ENCODE data around the gene COPS8. TPM values are rescaled to one million over a fixed set of nuclear protein-coding genes. Genes with fewer than 3 reads are reported as not detected.

Gene COPS8
- total and polyA plus RNA-seq, 2 of the 8 experiments (the other 6 are each of a cell fraction or from before 2014, with no cell fraction given) = 59.3 to 67.5 TPM

DNA sequence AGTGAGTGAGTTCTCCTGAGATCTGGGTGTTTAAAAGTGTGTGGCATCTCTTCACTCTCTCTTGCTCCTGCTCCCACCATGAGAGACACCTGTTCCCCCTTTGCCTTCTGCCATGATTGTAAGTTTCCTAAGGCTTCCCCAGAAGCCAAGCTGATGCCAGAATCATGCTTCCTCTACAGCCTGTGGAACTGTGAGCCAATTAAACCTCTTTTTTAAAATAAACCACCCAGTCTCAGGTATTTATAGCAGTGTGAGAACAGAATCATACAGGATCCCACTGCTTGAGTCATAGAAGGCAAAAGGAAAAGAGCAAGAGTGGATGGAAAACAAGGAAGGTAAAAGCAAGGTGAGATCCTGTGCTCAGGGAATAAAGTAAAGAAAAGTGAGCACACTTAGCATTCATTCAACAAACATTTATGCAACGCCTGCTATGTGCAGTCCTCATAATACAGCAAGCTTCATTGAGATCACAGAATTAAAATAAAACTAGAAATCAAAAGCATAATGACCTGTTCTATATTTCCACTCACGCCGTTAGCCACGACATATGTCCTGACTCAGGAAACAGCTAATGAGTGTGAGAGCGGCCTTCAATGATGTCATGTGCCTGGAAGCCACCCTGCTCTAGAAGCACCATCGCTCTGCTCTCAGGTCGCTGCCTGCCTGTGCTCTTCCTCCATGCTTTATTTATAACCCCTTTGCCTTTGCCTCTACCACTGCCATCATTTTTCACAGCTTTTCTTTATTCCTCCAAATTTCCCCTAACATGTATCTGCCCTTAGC is 11.3 kb upstream of the COPS8 start (continued):
- TF ChIP-seq SIN3A (conservative IDR thresholded peaks at IDR 0.05 in 1 of 2, IDR thresholded peaks at IDR 0.05 in 1 of 2; ENCODE audit: low read depth in 1 of 2, low read length in 2 of 2) = no peak

Data from H1 (cell line).